Esophagus muscularis mucosa (tissue), 4 donors: ENCODE results near the gene JARID2. TPM values are rescaled to one million over a fixed set of nuclear protein-coding genes. Genes with fewer than 3 reads are reported as not detected.

Experiments used
- DNase-seq: peaks from one replicate; pipeline ENCODE4 v3.0.0-alpha.2; 2017; ENCODE audit errors: extremely low spot score
- H3K27ac ChIP-seq, 4 donors: fragments of 200-600 bp; sonication (generic); replicated peaks in 1 of 4; 1 replicate in 3 of 4; 2 replicates in 1 of 4; pipeline ENCODE4 v1.5.1; 2016 to 2019; ENCODE audit warnings: mild to moderate bottlenecking in 1 of 4
- H3K27me3 ChIP-seq, 4 donors: fragments of 200-600 bp; sonication (generic); one replicate each; pipeline versions ENCODE4 v1.5.1 to v1.6.0; 2016 to 2019
- H3K36me3 ChIP-seq, 4 donors: fragments of 200-600 bp; sonication (generic); one replicate each; pipeline ENCODE4 v1.5.1; 2016 to 2019
- H3K4me1 ChIP-seq, 4 donors: fragments of 200-600 bp; sonication (generic); one replicate each; pipeline ENCODE4 v1.5.1; 2016 to 2019
- H3K4me3 ChIP-seq, 4 donors: fragments of 200-600 bp; sonication (generic); 1 replicate in 2 of 4; 2 replicates in 2 of 4; pipeline ENCODE4 v1.5.1; 2016 to 2019; ENCODE audit warnings: mild to moderate bottlenecking in 4 of 4, moderate library complexity in 1 of 4
- H3K9me3 ChIP-seq, 4 donors: fragments of 200-600 bp; sonication (generic); 1 replicate in 3 of 4; 2 replicates in 1 of 4; pipeline ENCODE4 v1.5.1; 2016 to 2019
- EP300 ChIP-seq: sonication (generic); formaldehyde crosslinking; IDR thresholded peaks from one replicate; pipeline ENCODE4 v1.6.1; 2017; ENCODE audit warnings: antibody characterized with exemption
- POLR2A ChIP-seq: fragments of 450-650 bp; IDR thresholded peaks from one replicate; pipeline ENCODE4 v1.6.1; 2017; ENCODE audit warnings: antibody characterized with exemption, moderate library complexity, mild to moderate bottlenecking, low read depth
- POLR2AphosphoS5 ChIP-seq, 2 donors: sonication (generic); formaldehyde crosslinking; IDR thresholded peaks; one replicate each; pipeline ENCODE4 v1.6.1; 2017; ENCODE audit warnings: antibody characterized with exemption in 2 of 2
- WGBS: methylation state at CpG from one replicate; pipeline ENCODE4 v1.1.5; 2018; 5-methylcytosine and 5-hydroxymethylcytosine counted together
- intact Hi-C: fragments of 100-400 bp; cut with DNase I; formaldehyde crosslinking; loops from one replicate; pipeline ENCODE4 v1.15.1; 2023
- total RNA-seq, 4 donors: library from RNA; depleted of rRNA; stranded (reverse); fragments of >200 nt; gene quantifications; one replicate each; pipeline versions ENCODE4 v1.1.0 to v1.2.1, GENCODE V29; 2016
- TF ChIP-seq, protein P1 (sequence below), 3 experiments: fragments of 200-600 bp in 2 of 3; fragments of 450-650 bp in 1 of 3; sonication (generic) in 2 of 3; IDR thresholded peaks; one replicate each; pipeline ENCODE4 v1.5.1; 2017 to 2019; ENCODE audit warnings: antibody characterized with exemption in 3 of 3, mild to moderate bottlenecking in 2 of 3, moderate library complexity in 1 of 3

Gene JARID2
- total RNA-seq, 4 donors from 2014 or later, result 5.8 to 10.4 (median 8.1) TPM

DNA sequence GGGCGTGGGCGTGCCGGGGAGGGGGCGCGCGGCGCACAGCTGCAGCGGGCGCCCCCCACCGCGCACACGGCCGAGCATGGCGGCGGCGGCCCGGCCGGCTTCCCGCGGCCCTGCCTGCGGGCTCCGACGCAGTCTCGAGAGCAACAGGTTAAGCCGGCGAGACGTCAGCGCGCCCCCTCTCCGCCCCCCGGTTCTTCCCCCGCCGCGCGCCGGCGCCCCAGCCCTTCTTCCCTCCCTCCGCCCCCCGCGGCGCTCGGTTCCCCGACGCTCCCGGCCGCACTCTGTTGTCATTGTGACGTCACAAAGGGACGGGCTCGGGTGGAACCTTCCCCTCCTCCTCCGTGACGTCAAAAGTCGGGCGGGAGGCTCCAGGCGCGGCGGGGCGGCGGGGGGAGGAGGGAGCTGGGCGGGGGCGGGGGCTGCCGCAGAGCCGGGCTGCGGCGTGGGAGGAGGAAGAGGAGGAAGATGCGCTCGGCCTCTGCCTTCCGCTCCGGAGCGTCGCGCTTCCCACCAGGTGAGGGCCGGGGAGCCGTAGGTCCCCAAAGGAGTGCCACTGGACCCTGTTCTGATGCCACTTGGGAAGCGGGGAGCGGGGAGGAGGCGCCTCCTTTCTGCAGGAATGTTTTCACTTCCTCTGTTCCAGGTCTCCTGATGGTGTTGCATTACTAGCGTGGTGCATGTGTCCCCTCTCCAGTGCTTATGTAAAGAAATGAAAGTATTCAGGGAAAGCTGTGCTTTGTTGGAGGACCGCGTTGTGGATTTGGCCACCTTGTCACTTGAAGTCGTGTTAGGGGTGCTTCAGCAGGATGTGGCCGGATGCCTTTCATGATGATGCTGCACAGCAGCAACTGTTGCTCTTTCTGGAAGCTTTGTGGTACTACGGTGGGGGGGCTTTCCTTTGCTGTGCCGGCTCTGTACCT, 2.8 kb downstream of the JARID2 start:
- peak; percentile 99 for DNase-seq
- Histone ChIP-seq H3K36me3 (no peaks in the 10 kb centered on the region), H3K27ac (peak overlapping the region; percentile 86 to 97 (median 94)), H3K4me1 (peaks cover 24 to 56% (median 44%) of the 10 kb centered on the region in 4 donors), H3K27me3 (no peaks in the 10 kb centered on the region), H3K4me3 (peak overlapping the region; percentile 81 to 91 (median 82)), H3K9me3 (no peaks in the 10 kb centered on the region)
- under 1% methylated on average over 32 of the region's 83 CpGs for WGBS
- peak; percentile 72 to 89 for TF ChIP-seq POLR2AphosphoS5 (IDR thresholded peaks at IDR 0.05)
- TF ChIP-seq, protein P1, sequence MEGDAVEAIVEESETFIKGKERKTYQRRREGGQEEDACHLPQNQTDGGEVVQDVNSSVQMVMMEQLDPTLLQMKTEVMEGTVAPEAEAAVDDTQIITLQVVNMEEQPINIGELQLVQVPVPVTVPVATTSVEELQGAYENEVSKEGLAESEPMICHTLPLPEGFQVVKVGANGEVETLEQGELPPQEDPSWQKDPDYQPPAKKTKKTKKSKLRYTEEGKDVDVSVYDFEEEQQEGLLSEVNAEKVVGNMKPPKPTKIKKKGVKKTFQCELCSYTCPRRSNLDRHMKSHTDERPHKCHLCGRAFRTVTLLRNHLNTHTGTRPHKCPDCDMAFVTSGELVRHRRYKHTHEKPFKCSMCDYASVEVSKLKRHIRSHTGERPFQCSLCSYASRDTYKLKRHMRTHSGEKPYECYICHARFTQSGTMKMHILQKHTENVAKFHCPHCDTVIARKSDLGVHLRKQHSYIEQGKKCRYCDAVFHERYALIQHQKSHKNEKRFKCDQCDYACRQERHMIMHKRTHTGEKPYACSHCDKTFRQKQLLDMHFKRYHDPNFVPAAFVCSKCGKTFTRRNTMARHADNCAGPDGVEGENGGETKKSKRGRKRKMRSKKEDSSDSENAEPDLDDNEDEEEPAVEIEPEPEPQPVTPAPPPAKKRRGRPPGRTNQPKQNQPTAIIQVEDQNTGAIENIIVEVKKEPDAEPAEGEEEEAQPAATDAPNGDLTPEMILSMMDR (IDR thresholded peaks at IDR 0.05), result peak; percentile 35 to 48 (median 42)
- TF ChIP-seq EP300, result no peak
- TF ChIP-seq POLR2A, result peak; percentile 36
- intact Hi-C loops, result loop anchor here (5.0 kb wide), 1 partner anchor 194 kb away; no protein-coding TSS in a partner anchor

DNA sequence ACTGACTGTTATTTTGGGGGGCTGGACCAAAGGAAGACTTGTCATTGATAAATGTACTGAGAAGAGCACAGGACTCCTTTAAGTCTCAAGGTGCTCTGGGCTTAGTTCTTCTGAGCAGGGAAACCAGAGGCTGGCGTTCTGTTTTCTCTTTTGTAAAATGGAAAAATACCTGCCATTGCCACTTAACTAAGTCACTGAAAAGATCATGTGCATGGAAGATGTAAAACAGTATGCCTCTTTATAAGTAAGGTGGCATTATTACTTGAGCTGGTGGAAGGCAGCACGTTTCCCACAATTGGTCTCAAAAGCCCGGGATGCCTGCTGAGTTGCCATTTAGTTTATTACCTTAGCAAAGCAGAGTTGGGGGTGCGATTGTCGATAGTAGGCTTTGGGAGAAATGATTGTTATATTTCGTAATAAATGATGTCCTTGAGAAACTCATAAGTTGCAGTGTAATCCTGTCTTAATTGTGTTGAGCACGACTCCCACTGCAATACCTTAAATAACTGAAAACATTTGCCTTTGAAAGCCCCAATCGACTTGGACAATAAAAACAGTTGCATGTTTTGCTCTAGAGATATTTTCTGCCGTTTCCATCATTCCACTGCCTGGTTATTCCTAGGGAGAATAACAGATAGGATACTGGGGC, 3.6 kb downstream of the JARID2 start:
- 21% methylated on average over 9 of the region's 9 CpGs for WGBS
- Histone ChIP-seq H3K27me3 (no peaks in the 10 kb centered on the region), H3K27ac (peak overlapping the region; percentile 86 to 97 (median 94)), H3K36me3 (no peaks in the 10 kb centered on the region), H3K9me3 (no peaks in the 10 kb centered on the region), H3K4me3 (peak overlapping the region; percentile 81 to 91 (median 82)), H3K4me1 (peaks cover 22 to 52% (median 40%) of the 10 kb centered on the region in 4 donors)
- no peak for TF ChIP-seq POLR2A
- TF ChIP-seq EP300, result no peak
- TF ChIP-seq, protein P1 (IDR thresholded peaks at IDR 0.05), result no peak
- TF ChIP-seq POLR2AphosphoS5 (IDR thresholded peaks at IDR 0.05), result no peak
- intact Hi-C loops, result loop anchor here (5.0 to 10.0 kb wide), 3 partner anchors 145 to 243 kb away; no protein-coding TSS in a partner anchor
- DNase-seq, result no peak

DNA sequence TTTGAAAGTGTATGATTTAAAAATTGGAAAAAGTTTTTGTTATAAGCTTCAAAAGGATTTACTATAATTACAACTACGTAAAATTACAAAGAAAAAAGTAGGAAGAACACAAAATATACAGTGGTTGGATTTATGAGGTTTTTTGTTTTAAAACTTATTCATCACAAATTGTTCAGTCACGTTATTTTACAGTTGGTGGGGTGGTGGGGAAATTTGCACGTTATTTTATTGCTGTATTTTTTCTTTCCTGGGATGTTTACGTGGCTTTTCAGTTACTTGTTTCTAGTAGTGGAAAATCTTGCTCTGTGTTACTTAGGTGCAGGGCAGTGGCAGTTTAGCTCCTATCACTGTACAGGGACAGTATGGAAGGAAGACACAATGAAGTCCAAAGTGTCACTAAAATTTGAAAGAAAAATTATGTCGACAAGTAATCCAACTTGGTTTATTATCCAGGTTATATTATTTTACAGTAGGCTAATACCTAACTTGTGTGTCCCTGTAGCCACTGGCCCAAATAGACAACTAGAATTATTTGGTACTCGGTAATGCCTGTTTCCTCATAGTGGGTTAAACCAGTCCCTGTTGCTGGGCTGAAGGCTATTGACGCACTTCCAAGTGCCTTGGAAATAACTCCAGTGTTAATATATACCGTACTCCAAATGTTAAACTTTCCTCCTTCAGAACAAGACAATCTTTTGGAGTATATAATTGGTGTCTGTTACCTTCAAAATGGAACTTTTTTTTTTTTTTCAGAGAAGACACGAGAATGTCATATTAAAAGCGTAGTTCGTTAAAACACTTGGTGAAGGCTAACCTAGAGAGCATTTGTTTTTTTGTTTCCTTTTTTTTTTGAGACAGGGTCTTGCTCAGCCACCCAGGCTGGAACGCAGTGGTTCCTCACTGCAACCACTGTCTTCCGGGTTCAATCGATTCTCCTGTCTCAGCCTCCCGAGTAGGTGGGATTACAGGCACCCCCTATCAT, 4.6 kb downstream of the JARID2 start:
- Histone ChIP-seq H3K27me3 (no peaks in the 10 kb centered on the region), H3K4me3 (no peak overlapping the region), H3K27ac (peak overlapping the region; percentile 86 to 97 (median 94)), H3K9me3 (no peaks in the 10 kb centered on the region), H3K36me3 (no peaks in the 10 kb centered on the region), H3K4me1 (peaks cover 20 to 52% (median 40%) of the 10 kb centered on the region in 4 donors)
- no peak for DNase-seq
- WGBS, result 70% methylated on average over 15 of the region's 15 CpGs
- TF ChIP-seq, protein P1 (IDR thresholded peaks at IDR 0.05), result no peak
- TF ChIP-seq POLR2A (no peak), POLR2AphosphoS5 (IDR thresholded peaks at IDR 0.05) (no peak), EP300 (no peak)
- intact Hi-C loops, result loop anchor here (5.0 to 10.0 kb wide), 2 partner anchors 144 to 242 kb away; no protein-coding TSS in a partner anchor

DNA sequence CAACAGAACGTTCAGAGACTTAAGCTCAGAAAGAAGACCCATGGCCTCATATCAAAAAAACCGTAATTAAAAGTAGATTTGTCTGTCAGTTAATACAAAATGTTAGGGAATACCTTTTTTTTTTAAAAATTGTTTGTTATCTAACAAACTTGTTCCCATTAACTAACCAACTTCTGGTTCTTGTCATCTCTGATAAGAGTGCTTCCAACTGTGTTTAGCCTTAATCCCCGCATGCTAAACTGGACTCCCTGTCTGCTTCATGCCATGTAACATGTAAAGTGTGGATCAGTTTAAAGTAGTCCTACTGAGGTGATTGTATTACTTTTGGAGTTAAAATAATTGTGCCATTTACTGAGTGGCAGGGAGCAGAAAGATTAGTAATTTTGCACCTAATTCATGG, 6.3 kb downstream of the JARID2 start:
- H3K27ac ChIP-seq, result no peak overlapping the region
- H3K36me3 ChIP-seq, result no peaks in the 10 kb centered on the region
- TF ChIP-seq, protein P1 (IDR thresholded peaks at IDR 0.05), result no peak
- TF ChIP-seq POLR2A, result no peak
- no peak for TF ChIP-seq EP300
- TF ChIP-seq POLR2AphosphoS5 (IDR thresholded peaks at IDR 0.05), result no peak
- H3K27me3 ChIP-seq, result no peaks in the 10 kb centered on the region
- peaks cover 28 to 62% (median 50%) of the 10 kb centered on the region in 4 donors for H3K4me1 ChIP-seq
- H3K4me3 ChIP-seq, result no peak overlapping the region
- 63% methylated on average over 3 of the region's 3 CpGs for WGBS
- intact Hi-C loops, result loop anchor here (5.0 to 10.0 kb wide), 2 partner anchors 143 to 240 kb away; no protein-coding TSS in a partner anchor
- DNase-seq, result no peak
- no peaks in the 10 kb centered on the region for H3K9me3 ChIP-seq
